ENCODE measurements around the gene FBXL20.

- TF ChIP-seq CTCF (IDR thresholded peaks at IDR 0.05) = no peak
- TF ChIP-seq POLR2A (IDR thresholded peaks at IDR 0.05) = no peak
- TF ChIP-seq POLR2AphosphoS5 (IDR thresholded peaks at IDR 0.05) = no peak
These were observed 94.8 kb downstream of the FBXL20 start for GRCh38 chr17:39306509-39307212.

Data from breast epithelium (tissue), 3 donors.